Right hindlimb (tissue), 1 donor: ENCODE data around the gene HNRNPUL2.
A peak's percentile ranks its signal among the peaks of the same experiment; 100 is the strongest.
"Not testable (repeated sequence)": the region's sequence is repeated elsewhere in the genome, so short reads cannot be mapped to it uniquely, and the experiment has no call there.

Source experiments
- DNase-seq: peaks from one replicate; pipeline ENCODE4 v3.0.0-alpha.2; 2018

HNRNPUL2 gene

GRCh38 chr11:62702246-62702645 is 25.0 kb downstream of the HNRNPUL2 start:
- DNase-seq = no peak

GRCh38 chr11:62694455-62695167 is 32.6 kb downstream of the HNRNPUL2 start:
- peak; percentile 82 for DNase-seq

GRCh38 chr11:62693624-62694023 is 33.6 kb downstream of the HNRNPUL2 start:
- DNase-seq = not testable (repeated sequence)

- DNase-seq = peak; percentile 89
Observed at GRCh38 chr11:62689421-62690183, 37.7 kb downstream of the HNRNPUL2 start, which contains the start of gene LRRN4CL. TSS of gene LRRN4CL (minus strand) at chr11:62689530. CDS start at chr11:62688508, 1,022 bp downstream.

DNA sequence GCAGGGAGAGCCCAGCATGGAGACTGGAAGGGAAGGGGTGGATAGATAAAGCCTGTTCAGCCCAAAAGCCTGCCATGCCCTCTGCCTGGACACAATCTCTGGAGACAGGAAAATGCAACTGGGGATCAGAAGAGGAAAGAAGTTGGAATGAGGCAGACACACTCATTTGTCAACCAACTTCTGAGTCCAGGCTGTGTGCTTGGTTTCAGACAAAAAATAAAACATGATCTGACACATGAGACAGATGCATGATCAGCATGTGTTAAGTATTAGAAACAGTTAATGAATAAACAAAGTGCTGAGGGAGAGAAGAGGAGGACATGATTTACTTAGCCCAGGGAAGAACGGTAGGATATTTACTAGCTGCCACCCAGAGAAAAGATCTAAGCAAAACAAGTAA is 38.8 kb downstream of the HNRNPUL2 start:
- no peak for DNase-seq

DNA sequence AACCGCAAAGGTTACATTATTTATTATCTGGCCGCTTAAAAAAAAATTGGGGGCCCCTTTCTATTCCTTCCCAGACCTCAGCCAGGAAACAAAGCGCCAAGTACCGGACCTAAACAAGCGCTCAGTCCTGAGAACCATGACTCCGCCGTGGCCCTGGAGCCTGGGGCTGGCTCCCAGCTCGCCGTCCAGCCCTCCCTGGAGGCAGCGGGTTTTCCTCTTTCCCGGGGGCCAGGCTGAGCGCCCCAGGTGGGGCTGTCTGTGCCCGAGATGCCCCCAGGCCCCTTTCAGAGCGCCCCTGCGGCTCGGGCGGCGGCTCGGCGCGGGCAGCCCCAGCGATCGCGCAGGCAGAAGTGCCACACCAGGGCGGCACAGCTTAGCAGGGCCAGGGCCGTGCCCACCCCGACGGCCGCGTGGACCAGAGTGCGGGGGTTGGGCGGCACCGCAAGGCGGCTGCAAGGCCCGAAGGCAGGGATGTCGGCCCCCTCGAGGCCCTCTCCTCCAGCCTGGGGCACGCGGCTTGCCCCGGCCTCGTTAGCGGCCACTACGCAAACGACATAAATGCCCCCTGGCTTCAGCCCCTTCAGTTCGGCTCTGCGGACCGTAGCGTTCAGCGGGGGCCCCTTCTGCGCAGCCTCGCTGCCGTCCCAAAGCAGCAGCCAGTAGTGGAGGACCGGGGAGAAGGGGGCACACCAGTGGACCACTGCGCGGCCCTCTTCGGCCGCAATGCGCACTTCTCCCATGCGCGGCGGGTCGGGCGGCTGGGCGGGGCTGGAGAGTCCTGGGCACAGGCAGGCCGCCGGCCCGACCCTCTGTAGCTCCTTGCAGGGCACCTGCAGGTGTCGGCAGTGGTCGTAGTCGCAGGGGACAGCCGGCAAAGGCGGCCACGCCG is 39.5 kb downstream of the HNRNPUL2 start:
- no peak for DNase-seq

GRCh38 chr11:62682518-62682917 is 44.7 kb downstream of the HNRNPUL2 start:
- no peak for DNase-seq

- peak; percentile 50 for DNase-seq
Observed at GRCh38 chr11:62680825-62681240, 46.4 kb downstream of the HNRNPUL2 start.

GRCh38 chr11:62678770-62679696 is 48.2 kb downstream of the HNRNPUL2 start, which contains the start of gene UBXN1:
TSS of gene UBXN1 (minus strand) at chr11:62679073. CDS start at chr11:62678923, 150 bp downstream.
- DNase-seq = peak; percentile 96

DNA sequence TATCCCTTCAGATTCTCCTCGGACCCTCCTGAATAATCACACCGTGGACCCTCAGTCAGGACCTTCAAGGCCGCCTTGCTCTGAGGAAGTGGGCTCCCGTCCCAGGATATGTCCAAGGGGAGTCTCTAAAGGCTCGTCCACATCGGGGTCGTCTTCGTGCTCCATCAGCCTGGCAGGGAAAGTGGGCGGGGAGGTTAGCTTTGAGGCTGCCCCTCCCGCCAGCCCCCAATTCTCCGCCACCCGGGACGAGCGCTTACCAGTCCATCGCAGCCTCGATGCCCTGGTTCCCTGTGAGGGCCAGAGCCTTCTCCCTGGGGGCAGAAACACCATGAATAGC is 48.9 kb downstream of the HNRNPUL2 start:
- DNase-seq = no peak

DNA sequence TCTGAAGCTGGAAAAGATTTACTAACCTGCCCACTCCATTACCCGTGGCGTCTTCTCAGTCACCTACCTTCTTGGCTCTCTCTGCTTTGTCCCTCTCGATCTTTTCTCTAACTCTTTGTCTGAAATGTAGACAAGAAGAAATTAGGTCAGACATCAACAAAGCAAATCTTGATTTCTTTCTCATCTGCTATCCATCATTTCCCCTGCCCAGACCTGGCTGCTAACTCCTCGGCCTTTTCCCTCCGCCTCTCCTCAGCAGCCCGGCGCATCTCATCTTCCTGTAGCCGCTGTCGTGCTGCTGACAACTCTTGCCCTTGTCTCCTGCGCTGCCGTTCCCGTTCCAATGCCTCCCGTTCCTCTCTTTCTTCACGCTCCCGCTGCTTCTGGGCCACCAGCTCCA is 49.5 kb downstream of the HNRNPUL2 start:
- no peak for DNase-seq

GRCh38 chr11:62677156-62677555 is 50.1 kb downstream of the HNRNPUL2 start:
- DNase-seq = no peak

DNA sequence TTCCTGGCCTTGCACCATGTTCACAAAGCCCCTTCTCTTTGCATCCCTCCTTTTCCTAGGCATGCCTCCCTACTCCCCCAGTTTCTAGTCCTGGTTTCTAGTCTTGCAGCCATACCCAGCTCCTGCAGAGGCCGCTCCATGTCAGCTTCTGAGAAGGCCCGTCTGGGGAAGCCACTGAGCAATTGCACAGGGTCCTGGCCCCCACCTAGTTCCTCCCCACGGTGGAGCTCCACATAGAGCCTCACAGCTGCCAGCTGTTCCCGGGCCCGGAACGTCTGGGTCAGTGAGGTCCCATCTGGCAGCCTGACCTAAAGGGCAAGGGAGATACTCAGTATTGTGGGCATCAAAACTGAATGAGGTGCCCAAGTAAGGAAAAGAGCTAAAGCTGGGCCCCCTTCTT is 50.6 kb downstream of the HNRNPUL2 start:
- DNase-seq = no peak

GRCh38 chr11:62675415-62675814 is 51.8 kb downstream of the HNRNPUL2 start:
- not testable (repeated sequence) for DNase-seq

GRCh38 chr11:62673196-62673525 is 54.1 kb downstream of the HNRNPUL2 start:
- no peak for DNase-seq

DNA sequence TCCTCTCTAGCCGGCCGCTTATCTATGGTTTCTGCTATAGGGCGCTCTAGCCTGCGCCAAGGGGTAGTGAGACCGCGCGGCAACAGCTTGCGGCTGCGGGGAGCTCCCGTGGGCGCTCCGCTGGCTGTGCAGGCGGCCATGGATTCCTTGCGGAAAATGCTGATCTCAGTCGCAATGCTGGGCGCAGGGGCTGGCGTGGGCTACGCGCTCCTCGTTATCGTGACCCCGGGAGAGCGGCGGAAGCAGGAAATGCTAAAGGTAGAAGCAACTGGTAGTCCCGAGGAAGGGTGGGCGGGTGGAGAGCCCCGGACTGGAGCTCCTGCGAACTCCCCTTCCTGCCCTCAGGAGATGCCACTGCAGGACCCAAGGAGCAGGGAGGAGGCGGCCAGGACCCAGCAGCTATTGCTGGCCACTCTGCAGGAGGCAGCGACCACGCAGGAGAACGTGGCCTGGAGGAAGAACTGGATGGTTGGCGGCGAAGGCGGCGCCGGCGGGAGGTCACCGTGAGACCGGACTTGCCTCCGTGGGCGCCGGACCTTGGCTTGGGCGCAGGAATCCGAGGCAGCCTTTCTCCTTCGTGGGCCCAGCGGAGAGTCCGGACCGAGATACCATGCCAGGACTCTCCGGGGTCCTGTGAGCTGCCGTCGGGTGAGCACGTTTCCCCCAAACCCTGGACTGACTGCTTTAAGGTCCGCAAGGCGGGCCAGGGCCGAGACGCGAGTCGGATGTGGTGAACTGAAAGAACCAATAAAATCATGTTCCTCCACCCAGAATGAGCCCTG is 55.5 kb downstream of the HNRNPUL2 start, which contains the start of the genes LBHD1 and UQCC3:
LBHD1 (minus strand) TSS at position 660 of the 782 bp plus-strand sequence. CDS start 2,236 bp downstream, outside the sequence.
UQCC3 (plus strand) TSS at position 66 of the 782 bp plus-strand sequence; CDS start at position 139, 73 bp downstream.
- peak; percentile 89 for DNase-seq

GRCh38 chr11:62671236-62671607 is 56.0 kb downstream of the HNRNPUL2 start:
- no peak for DNase-seq

DNA sequence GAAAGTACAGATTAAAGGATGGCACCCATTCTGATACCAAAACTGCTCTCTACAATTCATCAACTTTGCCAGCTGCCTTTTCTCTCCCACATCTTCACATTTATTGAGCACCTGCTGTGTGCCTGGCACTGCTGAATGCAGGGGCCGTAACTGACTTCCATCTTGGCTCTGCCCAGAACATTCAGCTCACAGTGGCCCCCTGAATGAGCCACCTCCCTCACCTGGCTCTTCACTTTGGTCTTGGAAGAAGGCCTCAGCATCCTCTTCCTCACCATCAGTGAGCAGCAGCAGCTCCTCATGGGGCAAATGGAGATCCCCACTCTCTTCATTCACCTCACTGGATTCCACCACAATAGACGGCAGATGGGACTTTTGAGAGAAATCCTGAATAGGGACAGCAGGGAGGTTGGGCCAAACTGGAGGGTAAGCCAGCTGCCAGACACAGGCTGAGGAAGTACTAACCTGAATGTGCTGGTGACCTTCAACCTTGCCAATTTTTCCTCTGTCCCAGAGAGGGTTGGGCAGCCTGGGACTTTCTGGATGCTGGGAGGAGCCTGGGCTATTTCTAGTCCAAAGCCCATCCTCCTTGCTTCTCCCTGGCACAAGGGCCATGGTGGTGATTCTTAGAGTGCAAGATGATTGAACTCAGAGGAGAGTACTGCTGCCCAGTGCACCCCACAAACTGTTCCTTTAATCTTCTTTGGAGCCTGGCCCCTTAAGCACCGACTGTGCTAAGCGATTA is 57.7 kb downstream of the HNRNPUL2 start:
- no peak for DNase-seq

- DNase-seq = no peak
Observed at GRCh38 chr11:62667460-62667859, 59.8 kb downstream of the HNRNPUL2 start.

DNA sequence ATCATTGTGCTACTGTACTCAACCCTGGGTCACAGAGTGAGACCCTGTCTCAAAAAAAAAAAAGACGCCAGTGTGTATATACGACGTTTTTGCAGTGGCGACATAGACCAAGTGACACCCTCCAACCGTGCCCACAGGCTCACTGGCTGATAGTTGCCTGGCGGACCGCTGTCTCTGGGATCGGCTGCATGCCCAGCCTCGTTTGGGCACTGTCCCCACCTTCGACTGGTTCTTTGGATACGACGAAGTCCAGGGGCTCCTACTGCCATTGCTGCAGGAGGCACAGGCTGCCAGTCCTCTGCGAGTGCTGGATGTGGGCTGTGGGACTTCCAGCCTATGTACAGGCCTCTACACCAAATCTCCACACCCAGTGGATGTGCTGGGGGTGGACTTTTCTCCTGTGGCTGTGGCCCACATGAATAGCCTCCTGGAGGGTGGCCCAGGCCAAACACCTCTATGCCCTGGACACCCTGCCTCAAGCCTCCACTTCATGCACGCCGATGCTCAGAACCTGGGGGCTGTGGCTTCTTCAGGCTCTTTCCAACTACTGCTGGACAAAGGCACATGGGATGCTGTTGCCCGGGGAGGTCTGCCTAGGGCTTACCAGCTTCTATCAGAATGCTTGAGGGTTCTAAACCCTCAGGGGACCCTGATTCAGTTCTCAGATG is 60.9 kb downstream of the HNRNPUL2 start:
- DNase-seq = no peak
